OCI-M2 (cell line): ENCODE measurements around the gene APBA2.
"Not testable (repeated sequence)": the region's sequence is repeated elsewhere in the genome, so short reads cannot be mapped to it uniquely, and the experiment has no call there.

Experiments used
- DNase-seq: peaks from one replicate; lab custom pipeline; 2025; ENCODE audit not compliant: unreplicated experiment; lab: John Stamatoyannopoulos, UW

The APBA2 gene

GRCh38 chr15:29032751-29033150 is 147.0 kb downstream of the APBA2 start:
- DNase-seq: no peak

- DNase-seq: no peak
Measured at GRCh38 chr15:29034151-29034550, 148.4 kb downstream of the APBA2 start.

GRCh38 chr15:29034593-29035335 is 149.0 kb downstream of the APBA2 start:
- DNase-seq: no peak

- no peak for DNase-seq
Measured at GRCh38 chr15:29035336-29036285, 149.8 kb downstream of the APBA2 start.

GRCh38 chr15:29037997-29038705 is 152.4 kb downstream of the APBA2 start:
- DNase-seq: no peak

- DNase-seq: no peak
Measured at GRCh38 chr15:29039466-29040369, 153.9 kb downstream of the APBA2 start.

- DNase-seq: no peak
Measured at GRCh38 chr15:29040370-29040751, 154.6 kb downstream of the APBA2 start.

GRCh38 chr15:29043736-29044502 is 158.1 kb downstream of the APBA2 start:
- DNase-seq: no peak

- DNase-seq: no peak
Measured at GRCh38 chr15:29044503-29044901, 158.7 kb downstream of the APBA2 start.

GRCh38 chr15:29045161-29045560 is 159.4 kb downstream of the APBA2 start:
- DNase-seq: not testable (repeated sequence)

- no peak for DNase-seq
Measured at GRCh38 chr15:29045717-29046116, 159.9 kb downstream of the APBA2 start.

- DNase-seq: no peak
Measured at GRCh38 chr15:29046281-29046810, 160.6 kb downstream of the APBA2 start.

- DNase-seq: no peak
Measured at GRCh38 chr15:29046977-29047376, 161.2 kb downstream of the APBA2 start.

GRCh38 chr15:29048011-29048410 is 162.2 kb downstream of the APBA2 start:
- no peak for DNase-seq

GRCh38 chr15:29050870-29051269 is 165.1 kb downstream of the APBA2 start:
- DNase-seq: no peak

GRCh38 chr15:29051422-29051821 is 165.6 kb downstream of the APBA2 start:
- no peak for DNase-seq

- no peak for DNase-seq
Measured at GRCh38 chr15:29053006-29053405, 167.2 kb downstream of the APBA2 start.

- DNase-seq: no peak
Measured at GRCh38 chr15:29053661-29054131, 167.9 kb downstream of the APBA2 start.
